PC-3 (cell line): Measurements from ENCODE around the gene YBX2. TPM values are rescaled to one million over a fixed set of nuclear protein-coding genes. Genes with fewer than 3 reads are reported as not detected.
A peak's percentile ranks its signal among the peaks of the same experiment; 100 is the strongest.

Experiments used
- ATAC-seq: fragments of 200-7000 bp; cut with Tn5 transposase; 2 replicates; pipeline ENCODE4 v1.9.1; 2020; ENCODE audit warnings: mild to moderate bottlenecking, moderate library complexity
- Bru-seq: library from RNA; stranded (reverse); fragments of 400-500 nt; gene quantifications from one replicate; lab custom pipeline; 2021; lab: Mats Ljungman, UMichigan
- BruChase-seq, 2 experiments: library from RNA; stranded (reverse); fragments of 400-500 nt; gene quantifications; one replicate each; lab custom pipeline; 2021; lab: Mats Ljungman, UMichigan
- BruUV-seq: library from RNA; stranded (reverse); fragments of 400-500 nt; replicated peaks from 2 replicates; lab custom pipeline; 2021; lab: Mats Ljungman, UMichigan
- CTCF ChIA-PET: fragments of 300-600 bp; sonication (Branson Sonifier 250); formaldehyde crosslinking; loops from one replicate; lab custom pipeline; 2022; ENCODE audit warnings: antibody characterized with exemption; lab: Charles Lee
- POLR2A ChIA-PET: fragments of 300-600 bp; sonication (Branson Sonifier 250); formaldehyde crosslinking; loops from one replicate; lab custom pipeline; 2022; ENCODE audit warnings: antibody characterized with exemption; ENCODE audit not compliant: unreplicated experiment; lab: Charles Lee
- DNase-seq: peaks from one replicate; pipeline ENCODE4 v3.0.0-alpha.2; 2015
- H2AFZ ChIP-seq: fragments of 300-600 bp; sonication (generic); 2 replicates; pipeline ENCODE4 v1.6.0; 2016; ENCODE audit warnings: antibody characterized with exemption, low read length
- H3F3A ChIP-seq: fragments of 300-600 bp; sonication (generic); one replicate; pipeline ENCODE4 v1.6.0; 2017; ENCODE audit warnings: antibody characterized with exemption, low read length, control low read depth, mild to moderate bottlenecking; ENCODE audit not compliant: unreplicated experiment
- H3K27ac ChIP-seq: fragments of 300-600 bp; sonication (generic); 2 replicates; pipeline ENCODE4 v1.5.1; 2016; ENCODE audit warnings: mild to moderate bottlenecking, low read length
- H3K27me3 ChIP-seq: fragments of 300-600 bp; sonication (generic); 2 replicates; pipeline ENCODE4 v1.6.1; 2016; ENCODE audit warnings: low read length, mixed read lengths
- H3K36me3 ChIP-seq: fragments of 300-600 bp; sonication (generic); 2 replicates; pipeline ENCODE4 v1.6.1; 2016; ENCODE audit warnings: low read depth, mixed run types, low read length, mixed read lengths
- H3K4me1 ChIP-seq: fragments of 300-600 bp; sonication (generic); 2 replicates; pipeline ENCODE4 v1.5.1; 2016; ENCODE audit warnings: low read length; ENCODE audit not compliant: insufficient read depth
- H3K4me2 ChIP-seq: fragments of 300-600 bp; sonication (generic); 2 replicates; pipeline ENCODE4 v1.6.0; 2016; ENCODE audit warnings: low read length
- H3K4me3 ChIP-seq: fragments of 300-600 bp; sonication (generic); 2 replicates; pipeline ENCODE4 v1.5.1; 2016; ENCODE audit warnings: mild to moderate bottlenecking, low read length, mixed read lengths
- H3K79me2 ChIP-seq: fragments of 300-600 bp; sonication (generic); 2 replicates; pipeline ENCODE4 v1.6.1; 2017; ENCODE audit warnings: low read length, mixed read lengths
- H3K9ac ChIP-seq: fragments of 300-600 bp; sonication (generic); 2 replicates; pipeline ENCODE4 v1.6.0; 2016; ENCODE audit warnings: mild to moderate bottlenecking, low read length
- H3K9me2 ChIP-seq: fragments of 300-600 bp; sonication (generic); replicated peaks from 2 replicates; pipeline ENCODE4 v1.6.1; 2016; ENCODE audit warnings: mixed run types, low read length, mixed read lengths
- H3K9me3 ChIP-seq: fragments of 300-600 bp; sonication (generic); 2 replicates; pipeline ENCODE4 v1.6.1; 2016; ENCODE audit warnings: low read length, mixed read lengths
- H4K20me1 ChIP-seq: fragments of 300-600 bp; sonication (generic); 2 replicates; pipeline ENCODE4 v1.6.1; 2016; ENCODE audit warnings: low read length, mixed read lengths
- EZH2 ChIP-seq: fragments of 300-600 bp; sonication (generic); IDR thresholded peaks from one replicate; pipeline ENCODE4 v1.6.1; 2017; ENCODE audit warnings: antibody characterized with exemption, mild to moderate bottlenecking, low read length; ENCODE audit not compliant: unreplicated experiment
- EZH2phosphoT487 ChIP-seq: fragments of 300-600 bp; sonication (generic); IDR thresholded peaks from 2 replicates; pipeline ENCODE4 v1.6.1; 2018; ENCODE audit warnings: mild to moderate bottlenecking, antibody characterized with exemption, low read length, borderline replicate concordance
- intact Hi-C: fragments of 100-400 bp; cut with micrococcal nuclease; formaldehyde crosslinking; loops from 2 replicates; pipeline ENCODE4 v1.9.0; 2023
- long read RNA-seq: library from polyadenylated mRNA; unstranded; transcript quantifications from one replicate; pipeline ENCODE4 v2.0.0, GENCODE V29; 2021; ENCODE audit not compliant: unreplicated experiment
- total RNA-seq: library from RNA; depleted of rRNA; stranded (reverse); fragments of >200 nt; gene quantifications from 2 replicates; pipeline ENCODE4 v1.2.3, GENCODE V29; 2014; rRNA removed
- TF ChIP-seq, protein P1 (sequence below): fragments of 300-600 bp; sonication (generic); conservative IDR thresholded peaks from 2 replicates; pipeline ENCODE4 v1.5.1; 2017; ENCODE audit warnings: antibody characterized with exemption, low read depth, mild to moderate bottlenecking, low read length

The YBX2 gene
- total RNA-seq, result 1.1 and 1.4 TPM in 2 replicates
- Bru-seq, nascent RNA, result not detected
- percentile 9 among the genes with signal in this experiment for BruChase-seq, experiment 1, labeled RNA remaining after a 6-hour chase
- BruChase-seq, experiment 2, labeled RNA remaining after a 2-hour chase, result percentile 9 among the genes with signal in this experiment
- long read RNA-seq, result 0 reads

DNA sequence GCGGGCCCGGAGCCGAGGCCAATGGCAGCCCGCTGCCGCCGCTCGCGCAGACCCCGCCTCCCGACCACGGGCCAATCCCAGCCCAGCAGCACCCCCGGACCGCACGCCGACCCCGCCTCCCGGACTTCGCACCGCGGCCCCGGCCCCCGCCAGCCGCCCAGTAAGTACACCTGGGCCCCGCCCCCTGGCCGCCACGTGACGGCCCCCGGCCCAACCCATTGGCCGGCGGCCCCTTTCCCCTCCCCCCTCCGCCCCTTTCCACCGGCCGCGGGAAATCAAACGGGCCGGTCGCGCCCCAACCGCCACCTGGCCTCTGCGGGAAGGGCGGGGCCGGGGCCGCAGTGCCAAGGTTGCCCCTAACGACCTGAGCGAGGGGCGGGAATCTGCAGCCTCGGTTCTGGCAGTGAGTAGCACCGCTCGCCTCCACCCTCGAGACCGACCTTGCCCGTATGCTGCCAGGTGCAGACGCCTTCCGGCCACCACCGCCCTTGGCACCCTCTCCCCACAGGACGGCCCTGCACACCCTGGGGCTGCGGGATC is at the start of gene YBX2:
TSS of gene YBX2 (minus strand) at position 26 of the 540 bp plus-strand sequence. CDS start 139 bp downstream, outside the sequence.
- no peaks in the 10 kb centered on the region for H3F3A ChIP-seq

GRCh38 chr17:7343250-7343649 is 48.8 kb upstream of the YBX2 start:
- Histone ChIP-seq H4K20me1 (no peaks in the 10 kb centered on the region), H3K4me2 (no peak overlapping the region), H3K27ac (no peak overlapping the region), H3K36me3 (no peaks in the 10 kb centered on the region), H2AFZ (no peak overlapping the region), H3K9me2 (no peaks in the 10 kb centered on the region), H3K9me3 (no peaks in the 10 kb centered on the region), H3K4me3 (no peak overlapping the region), H3K79me2 (no peaks in the 10 kb centered on the region), H3K4me1 (no peaks in the 10 kb centered on the region), H3F3A (no peaks in the 10 kb centered on the region), H3K9ac (no peak overlapping the region), H3K27me3 (no peaks in the 10 kb centered on the region)
- intact Hi-C loops, result no loop called here
- no peak for DNase-seq
- POLR2A ChIA-PET, result no interaction called here
- TF ChIP-seq EZH2 (no peak), EZH2phosphoT487 (no peak)
- TF ChIP-seq, protein P1, sequence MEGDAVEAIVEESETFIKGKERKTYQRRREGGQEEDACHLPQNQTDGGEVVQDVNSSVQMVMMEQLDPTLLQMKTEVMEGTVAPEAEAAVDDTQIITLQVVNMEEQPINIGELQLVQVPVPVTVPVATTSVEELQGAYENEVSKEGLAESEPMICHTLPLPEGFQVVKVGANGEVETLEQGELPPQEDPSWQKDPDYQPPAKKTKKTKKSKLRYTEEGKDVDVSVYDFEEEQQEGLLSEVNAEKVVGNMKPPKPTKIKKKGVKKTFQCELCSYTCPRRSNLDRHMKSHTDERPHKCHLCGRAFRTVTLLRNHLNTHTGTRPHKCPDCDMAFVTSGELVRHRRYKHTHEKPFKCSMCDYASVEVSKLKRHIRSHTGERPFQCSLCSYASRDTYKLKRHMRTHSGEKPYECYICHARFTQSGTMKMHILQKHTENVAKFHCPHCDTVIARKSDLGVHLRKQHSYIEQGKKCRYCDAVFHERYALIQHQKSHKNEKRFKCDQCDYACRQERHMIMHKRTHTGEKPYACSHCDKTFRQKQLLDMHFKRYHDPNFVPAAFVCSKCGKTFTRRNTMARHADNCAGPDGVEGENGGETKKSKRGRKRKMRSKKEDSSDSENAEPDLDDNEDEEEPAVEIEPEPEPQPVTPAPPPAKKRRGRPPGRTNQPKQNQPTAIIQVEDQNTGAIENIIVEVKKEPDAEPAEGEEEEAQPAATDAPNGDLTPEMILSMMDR, result no peak
- no peak for ATAC-seq
- BruUV-seq, result no TSS peak
- CTCF ChIA-PET, result interaction anchor here (0.6 kb wide), 1 partner anchor 180 kb away, joined by 4 read pairs; no protein-coding TSS in a partner anchor

More for the DNA sequence above, at the start of gene YBX2:
- ATAC-seq (peak; percentile 37), DNase-seq (peak; percentile 49)
- H3K9me3 ChIP-seq, result no peaks in the 10 kb centered on the region
- H3K4me1 ChIP-seq, result peaks cover 7% of the 10 kb centered on the region; the same call in 1 of the 2 replicates
- H3K4me2 ChIP-seq, result peak within 1 kb of the TSS; percentile 82
- no TSS peak for BruUV-seq
- H3K9ac ChIP-seq, result no peak within 1 kb of the TSS
- H3K9me2 ChIP-seq, result no peaks in the 10 kb centered on the region
- no peak within 1 kb of the TSS for H3K27ac ChIP-seq
- intact Hi-C loops, result no loop called here
- H3K4me3 ChIP-seq, result peak within 1 kb of the TSS; percentile 62
- H2AFZ ChIP-seq, result peak within 1 kb of the TSS; percentile 87
- no peaks in the 10 kb centered on the region for H3K36me3 ChIP-seq
- H3K27me3 ChIP-seq, result no peaks in the 10 kb centered on the region
- POLR2A ChIA-PET, result no interaction called here
- no peaks in the 10 kb centered on the region for H4K20me1 ChIP-seq
- no peaks in the 10 kb centered on the region for H3K79me2 ChIP-seq
- TF ChIP-seq EZH2phosphoT487 (no peak), EZH2 (no peak)
- TF ChIP-seq, protein P1, result no peak
- CTCF ChIA-PET, result no interaction called here

DNA sequence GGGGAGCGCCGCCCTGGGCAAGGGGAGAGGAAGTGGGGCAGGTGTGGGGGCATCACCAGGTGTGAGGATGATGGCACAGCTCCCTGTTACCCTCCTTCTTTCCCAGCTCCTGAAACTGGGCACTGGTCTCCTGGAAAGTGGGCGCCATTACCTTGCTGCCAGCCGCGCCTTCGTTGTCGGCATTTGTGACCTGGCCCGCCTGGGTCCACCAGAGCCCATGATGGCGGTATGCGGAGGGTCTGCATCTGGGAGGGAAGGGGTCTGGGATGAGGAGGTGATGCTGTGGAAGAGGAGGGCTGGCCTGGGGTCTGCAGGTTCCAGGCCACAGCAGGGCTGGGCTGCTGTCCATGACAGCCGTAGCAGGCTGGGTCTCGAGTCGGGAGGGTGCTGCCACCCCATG is 47.4 kb upstream of the YBX2 start:
- Histone ChIP-seq H3K36me3 (no peaks in the 10 kb centered on the region), H3F3A (no peaks in the 10 kb centered on the region), H3K27ac (no peak overlapping the region), H3K79me2 (no peaks in the 10 kb centered on the region), H2AFZ (no peak overlapping the region), H3K9ac (no peak overlapping the region), H3K27me3 (no peaks in the 10 kb centered on the region), H3K9me3 (no peaks in the 10 kb centered on the region), H3K4me1 (no peaks in the 10 kb centered on the region), H4K20me1 (no peaks in the 10 kb centered on the region), H3K4me3 (no peak overlapping the region), H3K4me2 (no peak overlapping the region), H3K9me2 (no peaks in the 10 kb centered on the region)
- ATAC-seq (no peak), DNase-seq (no peak)
- TF ChIP-seq EZH2phosphoT487 (no peak), EZH2 (no peak)
- TF ChIP-seq, protein P1, result no peak
- intact Hi-C loops, result no loop called here
- ChIA-PET CTCF (no interaction called here), POLR2A (interaction anchor here (0.6 kb wide), 1 partner anchor 283 kb away, joined by 3 read pairs; no protein-coding TSS in a partner anchor)
- no TSS peak for BruUV-seq
